ENCODE data around the gene HMGXB4.

DNA sequence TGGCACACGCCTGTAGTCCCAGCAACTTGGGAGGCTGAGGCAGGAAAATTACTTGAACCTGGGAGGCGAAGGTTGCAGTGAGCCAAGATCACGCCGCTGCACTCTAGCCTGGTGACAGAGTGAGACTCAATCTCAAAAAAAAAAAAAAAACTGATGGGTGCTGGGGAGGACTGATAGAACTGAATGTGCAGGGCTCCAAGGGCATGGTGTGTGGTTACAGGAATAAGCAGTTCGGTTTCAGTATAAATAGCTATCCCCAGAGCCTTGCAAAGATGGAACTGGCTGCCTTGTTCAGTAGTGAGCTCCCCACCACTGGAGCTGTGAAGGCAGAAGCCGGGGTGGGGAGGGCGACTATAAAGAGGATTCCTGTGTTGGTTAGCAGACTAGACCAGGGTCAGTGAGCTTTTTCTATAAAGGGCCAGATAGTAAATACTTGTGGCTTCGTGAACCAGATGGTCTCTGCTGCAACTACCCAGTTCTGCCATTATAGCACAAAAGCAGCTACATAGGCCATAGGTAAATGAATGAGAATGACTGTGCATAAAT lies 48.3 kb downstream of the HMGXB4 start:
- no peak for TF ChIP-seq POLR2A (IDR thresholded peaks at IDR 0.05)
- TF ChIP-seq, protein P1, sequence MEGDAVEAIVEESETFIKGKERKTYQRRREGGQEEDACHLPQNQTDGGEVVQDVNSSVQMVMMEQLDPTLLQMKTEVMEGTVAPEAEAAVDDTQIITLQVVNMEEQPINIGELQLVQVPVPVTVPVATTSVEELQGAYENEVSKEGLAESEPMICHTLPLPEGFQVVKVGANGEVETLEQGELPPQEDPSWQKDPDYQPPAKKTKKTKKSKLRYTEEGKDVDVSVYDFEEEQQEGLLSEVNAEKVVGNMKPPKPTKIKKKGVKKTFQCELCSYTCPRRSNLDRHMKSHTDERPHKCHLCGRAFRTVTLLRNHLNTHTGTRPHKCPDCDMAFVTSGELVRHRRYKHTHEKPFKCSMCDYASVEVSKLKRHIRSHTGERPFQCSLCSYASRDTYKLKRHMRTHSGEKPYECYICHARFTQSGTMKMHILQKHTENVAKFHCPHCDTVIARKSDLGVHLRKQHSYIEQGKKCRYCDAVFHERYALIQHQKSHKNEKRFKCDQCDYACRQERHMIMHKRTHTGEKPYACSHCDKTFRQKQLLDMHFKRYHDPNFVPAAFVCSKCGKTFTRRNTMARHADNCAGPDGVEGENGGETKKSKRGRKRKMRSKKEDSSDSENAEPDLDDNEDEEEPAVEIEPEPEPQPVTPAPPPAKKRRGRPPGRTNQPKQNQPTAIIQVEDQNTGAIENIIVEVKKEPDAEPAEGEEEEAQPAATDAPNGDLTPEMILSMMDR (IDR thresholded peaks at IDR 0.05), result no peak
